ENCODE results near the gene LCP2. TPM values are rescaled to one million over a fixed set of nuclear protein-coding genes. Genes with fewer than 3 reads are reported as not detected.

The LCP2 gene
- total RNA-seq, 1 experiment from 2014 or later: 0.61 TPM

GRCh38 chr5:170219615-170220014, 78.0 kb downstream of the LCP2 start:
- no TSS peak for BruUV-seq (replicated peaks)
- H2AFZ ChIP-seq (ENCODE audit: low read depth, low read length, poor library complexity, severe bottlenecking): peak overlapping the region; percentile 63
- no peak overlapping the region for H3K4me3 ChIP-seq (replicated peaks in 1 of 2; ENCODE audit: low read depth in 1 of 2, low read length in 2 of 2)
- CTCF ChIA-PET: interaction anchor here (0.8 to 1.1 kb wide), 4 partner anchors 9 to 120 kb away, joined by 3 read pairs; no protein-coding TSS in a partner anchor
- no peaks in the 10 kb centered on the region for H3K36me3 ChIP-seq (ENCODE audit: control insufficient read depth in 1 of 2, insufficient read depth in 2 of 2, low read length in 2 of 2)
- DNase-seq (ENCODE audit: low read depth, low spot score): peak; percentile 45
- intact Hi-C loops (cut with micrococcal nuclease): loop anchor here (1.0 to 10.0 kb wide), 4 partner anchors 116 to 1272 kb away; no protein-coding TSS in a partner anchor
- H4K20me1 ChIP-seq (ENCODE audit: insufficient read depth): no peaks in the 10 kb centered on the region
- H3K4me1 ChIP-seq (ENCODE audit: control insufficient read depth in 1 of 2, insufficient read depth in 2 of 2, low read length in 2 of 2): peaks cover 2 to 18% of the 10 kb centered on the region in 2 experiments; a peak in 2 of 4 replicates
- no peaks in the 10 kb centered on the region for H3K9me3 ChIP-seq (ENCODE audit: control insufficient read depth in 1 of 2, insufficient read depth in 1 of 2, low read depth in 1 of 2, low read length in 2 of 2)
- no peaks in the 10 kb centered on the region for H3K9me2 ChIP-seq (ENCODE audit: insufficient read depth)
- H3K79me2 ChIP-seq (ENCODE audit: insufficient read depth, low read length): no peaks in the 10 kb centered on the region
- no peaks in the 10 kb centered on the region; the same call in 1 of the 2 replicates for H3K27me3 ChIP-seq (ENCODE audit: insufficient read depth, low read length)
- no peak overlapping the region for H3K9ac ChIP-seq (ENCODE audit: low read length)
- TF ChIP-seq POLR2AphosphoS5 (IDR thresholded peaks at IDR 0.05; ENCODE audit: low read depth, low read length) (no peak), CEBPB (IDR thresholded peaks at IDR 0.05; ENCODE audit: low read depth) (0 out of 2 replicates have a peak, but pooled peaks have one; percentile 51), REST (IDR thresholded peaks at IDR 0.05; ENCODE audit: low read depth) (no peak), TCF7L2 (IDR thresholded peaks at IDR 0.05; ENCODE audit: borderline replicate concordance, extremely low read depth, insufficient read depth, insufficient read length) (no peak), RAD21 (IDR thresholded peaks at IDR 0.05; ENCODE audit: low read depth) (no peak), FOSL1 (IDR thresholded peaks at IDR 0.05; ENCODE audit: low read depth) (peak; percentile 84), SP1 (IDR thresholded peaks at IDR 0.05; ENCODE audit: low read depth) (peak; percentile 48; the same call in 1 of the 2 replicates), JUND (IDR thresholded peaks at IDR 0.05) (peak; percentile 76; the same call in 1 of the 2 replicates), ZNF274 (IDR thresholded peaks at IDR 0.05; ENCODE audit: low read depth, low read length) (no peak)
- RAD21 ChIA-PET (ENCODE audit: low non-redundant PET in 1 of 2, low total read pairs in 2 of 2, uncharacterized antibody in 2 of 2, unreplicated experiment in 2 of 2): no interaction called here
- ATAC-seq: peak; percentile 74
- peak overlapping the region; percentile 58 for H3K4me2 ChIP-seq (ENCODE audit: low read length)
- POLR2A ChIA-PET: interaction anchor here (0.7 kb wide), 1 partner anchor 128 kb away, joined by 8 read pairs; no protein-coding TSS in a partner anchor
- no peak overlapping the region for H3K27ac ChIP-seq (ENCODE audit: low read depth, low read length)
